COLO668 (cell line): Measurements from ENCODE around the gene KIAA1191.

ENCODE experiments used
- DNase-seq: peaks from one replicate; lab custom pipeline; 2025; ENCODE audit not compliant: unreplicated experiment; lab: John Stamatoyannopoulos, UW

KIAA1191 gene

GRCh38 chr5:176365351-176366231 is 4.0 kb upstream of the KIAA1191 start, which contains the start of gene ARL10:
ARL10 (plus strand) TSS chr5:176365487; CDS start chr5:176365564, 77 bp downstream.
- DNase-seq, result peak; percentile 34

DNA sequence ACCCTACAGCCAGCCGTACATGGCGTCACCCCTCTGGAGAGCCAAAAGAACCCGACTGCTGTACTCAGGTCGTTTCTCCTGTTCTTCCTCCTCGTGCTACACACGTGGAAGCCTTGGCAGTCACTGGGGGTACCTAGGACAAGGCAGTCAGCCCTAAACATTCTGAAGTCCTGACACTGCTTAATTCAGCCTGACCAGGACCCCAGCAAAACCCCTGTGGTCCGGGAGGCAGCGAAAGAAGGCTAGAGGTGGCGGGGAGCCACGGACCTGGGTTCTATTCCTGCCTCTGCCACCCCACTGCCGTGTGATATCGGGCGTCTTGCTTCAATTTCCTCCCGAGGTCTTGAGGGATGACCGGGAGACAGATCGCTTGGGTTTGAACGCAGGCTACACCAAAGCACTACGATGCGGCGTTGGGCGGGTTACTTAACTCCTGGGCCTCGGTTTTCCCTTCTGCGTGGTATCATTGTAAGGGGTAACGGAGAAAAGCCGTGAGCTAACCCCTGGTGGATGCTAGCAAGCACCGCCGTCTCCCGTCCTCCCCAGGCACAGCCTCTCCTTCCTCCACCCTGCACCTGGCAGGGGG is 3.3 kb upstream of the KIAA1191 start:
- DNase-seq, result no peak

GRCh38 chr5:176362233-176362490 is 598 bp upstream of the KIAA1191 start:
- no peak for DNase-seq

DNA sequence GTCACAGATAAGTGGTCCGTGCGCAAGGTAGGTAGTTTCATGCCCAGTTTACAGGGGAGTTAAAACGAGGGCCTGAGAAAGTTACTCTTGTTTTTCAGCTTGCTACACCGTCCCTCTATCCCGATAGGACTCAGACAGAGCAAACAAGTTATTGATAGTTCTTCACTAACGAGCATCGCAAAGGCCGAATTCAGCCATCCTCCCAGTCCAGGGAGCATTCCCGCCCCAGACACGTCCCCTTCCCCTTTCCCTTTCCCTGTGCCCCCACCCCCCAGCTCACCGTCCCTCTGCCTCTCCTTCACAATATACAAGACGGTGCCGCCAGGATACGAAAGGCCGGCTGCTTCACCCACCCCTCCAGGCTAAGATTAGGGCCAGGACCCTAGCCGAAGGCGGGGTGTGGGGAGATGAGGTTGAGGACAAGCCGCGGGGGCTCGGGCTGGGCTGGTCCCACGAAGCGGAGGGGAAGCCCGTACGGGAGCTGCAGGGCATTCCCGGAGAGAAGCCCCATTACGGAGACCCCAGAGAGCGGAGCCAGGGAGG is 599 bp downstream of the KIAA1191 start:
- no peak for DNase-seq

GRCh38 chr5:176359658-176360057 is 1.9 kb downstream of the KIAA1191 start:
- no peak for DNase-seq

DNA sequence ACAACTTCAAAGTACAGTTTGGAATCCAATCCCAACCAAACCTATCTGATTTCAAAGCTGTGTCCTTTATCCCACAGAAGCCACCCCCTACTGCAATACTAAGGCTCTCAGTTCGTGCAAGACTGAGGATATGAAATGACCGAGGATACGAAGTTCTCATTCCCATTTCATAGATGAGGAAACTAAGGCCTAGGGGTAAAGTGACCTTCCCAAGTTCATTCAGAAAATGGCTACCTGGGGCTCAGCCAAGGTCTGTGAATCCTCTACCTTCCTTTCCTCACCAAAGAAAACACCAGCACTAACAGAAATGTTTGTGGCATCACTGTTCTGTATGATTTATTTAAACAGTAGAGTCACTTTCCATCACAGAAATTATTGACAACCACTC is 5.4 kb downstream of the KIAA1191 start:
- no peak for DNase-seq

DNA sequence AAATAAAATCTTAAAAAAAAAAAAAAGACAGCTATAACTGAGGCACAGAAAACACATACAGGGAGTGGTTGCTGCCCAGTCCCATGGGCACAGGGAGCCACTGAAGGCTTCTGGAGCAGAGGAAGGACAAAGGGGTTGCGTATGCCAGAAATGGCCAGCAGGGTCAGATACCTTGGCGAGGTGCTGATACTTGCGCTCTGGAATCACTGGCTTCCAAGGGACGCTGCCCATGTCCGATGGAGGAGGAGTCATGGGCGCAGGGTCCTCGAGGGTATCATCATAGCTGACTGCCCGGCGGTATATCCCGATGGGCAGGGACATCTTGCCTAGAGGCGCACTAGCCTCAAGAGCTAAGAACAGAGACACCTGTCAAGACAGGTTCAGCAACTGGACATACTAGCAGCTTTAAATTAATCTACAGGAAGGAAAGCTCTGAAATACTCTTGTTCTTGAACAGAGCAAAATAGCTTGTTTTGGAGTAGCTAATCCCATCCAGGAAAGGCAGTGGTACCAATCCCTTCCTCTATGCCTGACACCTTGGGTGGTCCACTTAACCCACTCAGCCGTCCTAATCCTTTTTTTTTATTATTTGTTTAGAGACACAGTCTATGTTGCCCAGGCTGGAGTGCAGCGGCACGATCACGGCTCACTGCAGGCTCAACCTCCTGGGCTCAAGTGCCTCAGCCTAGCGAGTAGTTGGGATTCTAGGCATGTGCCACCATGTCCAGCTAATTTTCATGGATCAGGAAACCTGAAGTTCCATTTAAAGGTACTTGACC is 6.0 kb downstream of the KIAA1191 start:
- DNase-seq, result no peak

DNA sequence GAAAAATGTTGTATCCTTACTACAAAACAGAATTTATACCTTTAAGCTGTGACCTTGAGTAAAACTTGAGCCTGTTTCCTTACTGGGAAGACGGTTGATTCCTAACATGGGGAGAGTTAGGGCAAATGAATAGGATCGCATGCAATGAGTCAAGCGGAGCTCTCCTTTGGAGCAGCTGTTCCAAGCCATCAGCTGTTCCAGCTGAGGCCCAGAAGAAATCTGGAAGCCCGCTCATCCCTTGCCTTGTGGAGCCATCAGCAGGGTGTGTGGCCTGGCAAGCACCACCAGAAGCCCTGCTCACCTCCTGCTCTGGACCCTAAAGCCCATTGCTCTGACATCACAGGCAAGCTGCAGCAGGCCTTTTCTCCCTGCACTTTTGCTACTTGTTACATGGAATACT is 8.0 kb downstream of the KIAA1191 start:
- no peak for DNase-seq

DNA sequence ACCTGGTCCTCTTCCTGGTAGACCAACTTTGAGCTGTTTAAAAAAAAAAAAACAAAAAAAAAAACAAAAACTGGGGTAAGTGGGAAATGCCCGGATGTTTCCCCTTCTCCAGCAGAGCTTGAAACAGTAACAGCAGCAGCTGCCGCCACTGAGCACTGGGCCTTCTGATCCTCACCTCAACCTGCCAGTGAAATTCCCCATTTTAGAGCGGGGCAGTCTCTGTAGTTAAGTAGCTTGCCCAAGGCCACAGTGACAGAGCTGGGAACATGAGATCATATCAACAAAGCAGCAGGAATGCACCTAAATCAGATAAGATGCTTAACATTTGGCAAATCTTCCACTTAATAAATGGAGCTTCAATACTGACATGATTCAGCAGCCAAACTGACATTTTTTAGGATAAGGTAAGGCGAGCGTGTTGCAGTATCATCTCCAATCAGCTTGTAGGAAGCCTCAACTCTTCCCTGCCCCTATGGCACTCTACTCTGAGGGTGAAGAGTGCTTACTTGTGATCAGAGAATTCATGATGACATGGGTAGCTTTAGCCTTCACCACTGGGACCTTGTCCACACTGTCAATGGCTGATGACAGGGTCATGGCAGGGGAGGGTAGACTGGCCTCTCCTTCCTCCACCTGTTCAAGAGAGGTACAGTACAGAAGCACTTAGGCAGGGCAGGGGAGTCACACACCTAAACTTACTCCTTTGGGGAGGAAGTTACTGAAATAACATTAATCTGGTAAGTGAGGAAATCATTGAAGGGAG is 9.3 kb downstream of the KIAA1191 start:
- DNase-seq, result no peak

- DNase-seq, result no peak
Observed at GRCh38 chr5:176350416-176350815, 11.1 kb downstream of the KIAA1191 start.

GRCh38 chr5:176342766-176343458 is 18.7 kb downstream of the KIAA1191 start:
- DNase-seq, result no peak

- no peak for DNase-seq
Observed at GRCh38 chr5:176342158-176342483, 19.4 kb downstream of the KIAA1191 start.

GRCh38 chr5:176341325-176342157 is 20.0 kb downstream of the KIAA1191 start:
- DNase-seq, result no peak

- DNase-seq, result no peak
Observed at GRCh38 chr5:176339304-176339703, 22.3 kb downstream of the KIAA1191 start.

- DNase-seq, result no peak
Observed at GRCh38 chr5:176337913-176338312, 23.7 kb downstream of the KIAA1191 start.

- DNase-seq, result no peak
Observed at GRCh38 chr5:176334031-176334770, 27.4 kb downstream of the KIAA1191 start.

GRCh38 chr5:176320577-176320976 is 41.0 kb downstream of the KIAA1191 start:
- DNase-seq, result no peak

GRCh38 chr5:176319827-176320554 is 41.6 kb downstream of the KIAA1191 start:
- no peak for DNase-seq
